ENCODE measurements around the gene PER1. TPM values are rescaled to one million over a fixed set of nuclear protein-coding genes. Genes with fewer than 3 reads are reported as not detected.

The PER1 gene
- total RNA-seq, 1 experiment from 2014 or later = 25.0 TPM

GRCh38 chr17:8148560-8148959 is 3.6 kb downstream of the PER1 start:
- ChIA-PET CTCF (no interaction called here), POLR2A (ENCODE audit: unreplicated experiment) (no interaction called here)
- H3K27ac ChIP-seq (ENCODE audit: low read length) = no peak overlapping the region
- no peaks in the 10 kb centered on the region for H3K27me3 ChIP-seq (ENCODE audit: low read length)
- no peak overlapping the region for H3K4me2 ChIP-seq (ENCODE audit: low read length)
- peaks cover 16% of the 10 kb centered on the region for H3K79me2 ChIP-seq (ENCODE audit: low read length)
- no peaks in the 10 kb centered on the region for H3F3A ChIP-seq (ENCODE audit: low read length, unreplicated experiment)
- no peak overlapping the region for H2AFZ ChIP-seq (ENCODE audit: low read length)
- H3K4me3 ChIP-seq (ENCODE audit: low read length) = no peak overlapping the region
- intact Hi-C loops (cut with micrococcal nuclease) = no loop called here
- TF ChIP-seq EZH2phosphoT487 (IDR thresholded peaks at IDR 0.05; ENCODE audit: borderline replicate concordance, low read length) = no peak
- no peak for TF ChIP-seq CTCF (conservative IDR thresholded peaks at IDR 0.05; ENCODE audit: low read depth, low read length)
- no peak for TF ChIP-seq EZH2 (IDR thresholded peaks at IDR 0.05; ENCODE audit: low read length, unreplicated experiment)
- no TSS peak for BruUV-seq (replicated peaks)
- peaks cover 8% of the 10 kb centered on the region; the same call in 1 of the 2 replicates for H4K20me1 ChIP-seq (ENCODE audit: low read length)
- H3K9me3 ChIP-seq (ENCODE audit: low read length) = no peaks in the 10 kb centered on the region
- H3K36me3 ChIP-seq (ENCODE audit: low read depth, low read length) = peaks cover 4% of the 10 kb centered on the region; the same call in 1 of the 2 replicates
- no peak for DNase-seq
- peaks cover 17% of the 10 kb centered on the region for H3K4me1 ChIP-seq (ENCODE audit: insufficient read depth, low read length)
- no peak overlapping the region for H3K9ac ChIP-seq (ENCODE audit: low read length)
- ATAC-seq = no peak
- no peaks in the 10 kb centered on the region for H3K9me2 ChIP-seq (replicated peaks; ENCODE audit: low read length)

- TF ChIP-seq EZH2 (IDR thresholded peaks at IDR 0.05; ENCODE audit: low read length, unreplicated experiment) (no peak), CTCF (conservative IDR thresholded peaks at IDR 0.05; ENCODE audit: low read depth, low read length) (no peak), EZH2phosphoT487 (IDR thresholded peaks at IDR 0.05; ENCODE audit: borderline replicate concordance, low read length) (no peak)
- intact Hi-C loops (cut with micrococcal nuclease) = no loop called here
- Histone ChIP-seq H3K4me2 (ENCODE audit: low read length) (no peak overlapping the region), H3K4me1 (ENCODE audit: insufficient read depth, low read length) (peaks cover 10% of the 10 kb centered on the region), H3K36me3 (ENCODE audit: low read depth, low read length) (peaks cover 4% of the 10 kb centered on the region; the same call in 1 of the 2 replicates), H3K9ac (ENCODE audit: low read length) (no peak overlapping the region), H3K9me2 (replicated peaks; ENCODE audit: low read length) (no peaks in the 10 kb centered on the region), H4K20me1 (ENCODE audit: low read length) (peaks cover 8% of the 10 kb centered on the region; the same call in 1 of the 2 replicates), H3F3A (ENCODE audit: low read length, unreplicated experiment) (no peaks in the 10 kb centered on the region), H3K27me3 (ENCODE audit: low read length) (no peaks in the 10 kb centered on the region), H3K9me3 (ENCODE audit: low read length) (no peaks in the 10 kb centered on the region), H3K79me2 (ENCODE audit: low read length) (peaks cover 9% of the 10 kb centered on the region), H3K27ac (ENCODE audit: low read length) (no peak overlapping the region), H2AFZ (ENCODE audit: low read length) (no peak overlapping the region), H3K4me3 (ENCODE audit: low read length) (no peak overlapping the region)
- POLR2A ChIA-PET (ENCODE audit: unreplicated experiment) = no interaction called here
- ATAC-seq (no peak), DNase-seq (no peak)
- BruUV-seq (replicated peaks) = no TSS peak
- CTCF ChIA-PET = no interaction called here
These were observed 4.3 kb downstream of the PER1 start for GRCh38 chr17:8147805-8148404.

- Histone ChIP-seq H3F3A (ENCODE audit: low read length, unreplicated experiment) (no peaks in the 10 kb centered on the region), H3K27ac (ENCODE audit: low read length) (no peak overlapping the region), H3K79me2 (ENCODE audit: low read length) (peaks cover 7% of the 10 kb centered on the region), H3K9me2 (replicated peaks; ENCODE audit: low read length) (no peaks in the 10 kb centered on the region), H3K36me3 (ENCODE audit: low read depth, low read length) (peaks cover 4% of the 10 kb centered on the region; the same call in 1 of the 2 replicates), H3K4me1 (ENCODE audit: insufficient read depth, low read length) (peaks cover 5% of the 10 kb centered on the region), H3K4me3 (ENCODE audit: low read length) (no peak overlapping the region), H3K9ac (ENCODE audit: low read length) (no peak overlapping the region), H3K4me2 (ENCODE audit: low read length) (no peak overlapping the region), H2AFZ (ENCODE audit: low read length) (no peak overlapping the region), H3K9me3 (ENCODE audit: low read length) (no peaks in the 10 kb centered on the region), H3K27me3 (ENCODE audit: low read length) (no peaks in the 10 kb centered on the region), H4K20me1 (ENCODE audit: low read length) (peaks cover 8% of the 10 kb centered on the region; the same call in 1 of the 2 replicates)
- no peak for DNase-seq
- BruUV-seq (replicated peaks) = no TSS peak
- ChIA-PET CTCF (no interaction called here), POLR2A (ENCODE audit: unreplicated experiment) (no interaction called here)
- intact Hi-C loops (cut with micrococcal nuclease) = no loop called here
- TF ChIP-seq EZH2phosphoT487 (IDR thresholded peaks at IDR 0.05; ENCODE audit: borderline replicate concordance, low read length) (no peak), EZH2 (IDR thresholded peaks at IDR 0.05; ENCODE audit: low read length, unreplicated experiment) (no peak), CTCF (conservative IDR thresholded peaks at IDR 0.05; ENCODE audit: low read depth, low read length) (no peak)
- ATAC-seq = no peak
These were observed 4.9 kb downstream of the PER1 start for GRCh38 chr17:8147141-8147804.
